Renal pelvis (tissue), 4 donors: ENCODE results near the gene SRP9. TPM values are rescaled to one million over a fixed set of nuclear protein-coding genes. Genes with fewer than 3 reads are reported as not detected.
A peak's percentile ranks its signal among the peaks of the same experiment; 100 is the strongest.
"Not testable (repeated sequence)": the region's sequence is repeated elsewhere in the genome, so short reads cannot be mapped to it uniquely, and the experiment has no call there.

Experiments used
- DNase-seq: peaks from one replicate; pipeline ENCODE4 v3.0.0-alpha.2; 2013
- polyA plus RNA-seq, 3 donors: library from polyadenylated mRNA; unstranded; fragments of 120-200 nt; gene quantifications; one replicate each; pipeline ENCODE4 v1.2.1, GENCODE V29; 2013; ENCODE audit not compliant: insufficient read length in 3 of 3

SRP9 gene
- polyA plus RNA-seq, 3 donors: 389 to 411 (median 389) TPM

- no peak for DNase-seq
These were observed 6.9 kb upstream of the SRP9 start for GRCh38 chr1:225770561-225771248.

DNA sequence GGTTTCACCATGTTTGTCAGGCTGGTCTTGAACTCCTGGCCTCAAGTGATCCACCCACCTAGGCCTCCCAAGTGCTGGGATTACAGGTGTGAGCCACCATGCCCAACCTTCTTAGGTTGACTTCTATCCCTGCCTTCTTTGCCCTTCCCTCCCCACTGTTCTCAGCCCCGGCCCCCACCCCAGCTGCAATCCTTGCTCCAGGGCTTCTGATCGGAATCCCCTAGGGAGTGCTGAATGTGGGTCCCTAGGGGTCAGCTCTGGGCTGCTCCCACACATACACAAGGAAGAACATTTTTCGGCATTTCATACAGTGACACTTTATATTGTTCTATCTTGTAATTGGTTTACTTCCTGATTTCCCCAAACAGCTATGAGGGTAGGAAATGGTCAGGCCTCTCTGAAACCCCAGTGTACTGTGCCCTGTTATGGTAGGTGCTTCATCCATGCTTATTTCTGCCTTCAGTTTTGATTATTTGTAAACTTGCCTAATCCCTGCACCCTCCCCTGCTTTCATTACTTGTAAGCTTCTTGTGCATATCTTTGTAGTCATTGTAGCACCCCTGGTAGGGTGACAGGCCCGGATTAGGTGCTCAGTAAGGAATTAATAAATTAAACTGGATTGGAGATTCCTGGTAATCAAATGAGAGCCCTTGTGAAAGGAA lies 5.8 kb upstream of the SRP9 start:
- no peak for DNase-seq

GRCh38 chr1:225772323-225772768 lies 5.3 kb upstream of the SRP9 start:
- peak; percentile 91 for DNase-seq

GRCh38 chr1:225772848-225773247 lies 4.8 kb upstream of the SRP9 start:
- no peak for DNase-seq

DNA sequence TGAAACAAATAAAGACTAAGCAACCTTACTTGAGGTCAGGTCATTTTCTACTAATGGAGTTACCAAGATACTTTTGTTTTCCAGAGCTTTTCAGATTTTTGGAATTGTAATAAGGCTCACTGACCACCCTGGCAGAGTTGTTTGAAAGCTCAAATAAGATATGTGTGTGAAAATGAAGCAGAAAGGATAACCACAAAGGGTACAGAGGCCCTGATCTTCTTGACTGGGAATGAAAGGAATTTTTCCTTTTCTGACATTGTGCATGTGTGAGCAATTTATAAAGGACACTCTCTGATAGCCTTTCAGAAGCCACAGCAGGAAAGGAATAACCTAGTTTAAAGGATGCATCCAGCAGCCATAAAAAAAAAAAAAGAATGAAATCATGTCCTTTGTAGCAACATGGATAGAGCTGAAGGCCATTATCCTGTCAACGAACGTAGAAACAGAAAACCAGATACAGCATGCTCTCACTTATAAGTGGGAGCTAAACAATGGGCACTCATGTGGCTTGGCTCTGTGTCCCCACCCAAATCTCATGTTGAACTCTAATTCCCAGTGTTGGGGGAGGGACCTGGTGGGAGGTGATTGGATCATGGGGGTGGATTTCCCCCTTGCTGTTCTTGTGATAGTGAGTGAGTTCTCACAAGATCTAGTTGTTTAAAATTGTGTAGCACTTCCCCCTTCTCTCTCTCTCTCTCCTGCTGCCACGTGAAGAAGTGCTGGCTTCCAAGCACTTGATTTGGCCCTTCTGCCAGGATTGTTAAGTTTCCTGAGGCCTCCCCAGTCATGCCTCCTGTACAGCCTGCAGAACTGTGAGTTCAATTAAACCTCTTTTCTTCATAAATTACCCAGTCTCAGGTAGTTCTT lies 3.1 kb upstream of the SRP9 start:
- DNase-seq: no peak

DNA sequence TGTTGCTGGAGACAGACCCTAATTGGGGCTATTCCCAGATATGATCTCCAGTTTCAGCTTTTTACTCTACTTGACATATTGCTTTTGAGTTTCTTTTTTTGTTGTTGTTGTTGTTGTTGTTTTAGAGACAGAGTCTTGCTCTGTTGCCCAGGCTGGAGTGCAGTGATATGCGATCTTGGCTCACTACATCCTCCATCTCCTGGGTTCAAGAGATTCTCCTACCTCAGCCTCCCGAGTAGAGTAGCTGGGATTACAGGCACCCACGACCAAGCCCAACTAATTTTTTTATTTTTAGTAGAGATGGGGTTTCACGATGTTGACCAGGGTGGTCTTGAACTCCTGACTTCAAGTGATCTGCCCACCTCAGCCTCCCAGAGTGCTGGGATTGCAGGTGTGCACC lies 1.3 kb upstream of the SRP9 start:
- DNase-seq: no peak

GRCh38 chr1:225777058-225777582 lies 506 bp upstream of the SRP9 start:
- DNase-seq: no peak

GRCh38 chr1:225778337-225778669 lies 677 bp downstream of the SRP9 start:
- DNase-seq: no peak

DNA sequence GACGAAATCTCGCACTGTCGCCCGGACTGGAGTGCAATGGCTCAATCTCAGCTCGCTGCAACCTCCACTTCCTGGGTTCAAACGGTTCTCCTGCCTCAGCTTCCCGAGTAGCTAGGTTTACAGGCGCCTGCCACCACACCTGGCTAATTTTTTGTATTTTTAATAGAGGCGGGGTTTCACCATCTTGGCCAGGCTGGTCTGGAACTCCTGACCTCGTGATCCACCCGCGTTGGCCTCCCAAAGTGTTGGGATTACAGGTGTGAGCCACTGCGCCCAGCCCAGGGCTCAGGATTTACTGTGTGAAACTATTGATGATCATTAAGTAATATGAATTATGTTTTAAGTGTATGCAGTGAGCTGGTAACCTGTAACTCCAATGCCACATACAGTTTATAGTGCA lies 1.5 kb downstream of the SRP9 start:
- DNase-seq: not testable (repeated sequence)

DNA sequence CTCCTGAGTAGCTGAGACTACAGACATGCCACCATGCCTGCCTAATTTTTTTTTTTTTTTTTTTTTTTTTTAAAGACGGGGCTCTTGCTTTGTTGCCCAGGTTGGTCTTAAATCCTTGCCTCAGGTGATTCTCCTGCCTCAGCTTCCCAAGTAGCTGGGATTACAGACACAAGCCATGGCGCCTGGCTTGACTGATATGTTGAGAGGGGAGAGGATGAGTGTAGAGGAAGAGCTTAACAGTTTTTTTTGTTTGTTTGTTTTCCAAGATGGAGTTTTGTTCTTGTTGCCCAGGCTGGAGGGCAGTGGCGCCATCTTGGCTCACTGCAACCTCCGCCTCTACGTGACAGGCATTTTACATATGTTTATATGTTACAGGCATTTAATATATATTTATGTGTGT lies 2.5 kb downstream of the SRP9 start:
- DNase-seq: no peak

DNA sequence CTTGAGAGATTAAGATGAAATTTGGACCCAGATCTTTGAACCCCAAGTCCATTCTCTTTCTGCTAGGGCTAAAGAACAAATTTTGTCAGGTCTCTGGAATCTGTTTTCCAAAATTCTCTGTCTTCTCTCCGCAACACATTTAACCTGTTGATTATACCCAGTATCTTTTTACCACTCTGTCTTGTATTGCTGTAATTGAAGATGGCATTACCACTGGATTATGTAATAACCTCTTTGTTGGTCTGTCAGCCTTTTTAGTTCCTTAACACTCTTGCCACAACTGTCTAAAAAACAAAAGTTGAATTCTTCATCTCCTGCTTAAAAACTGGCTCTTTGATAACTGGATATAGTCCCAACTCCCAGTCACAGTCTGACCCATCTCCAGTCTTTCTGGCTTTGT lies 3.0 kb downstream of the SRP9 start:
- DNase-seq: no peak

DNA sequence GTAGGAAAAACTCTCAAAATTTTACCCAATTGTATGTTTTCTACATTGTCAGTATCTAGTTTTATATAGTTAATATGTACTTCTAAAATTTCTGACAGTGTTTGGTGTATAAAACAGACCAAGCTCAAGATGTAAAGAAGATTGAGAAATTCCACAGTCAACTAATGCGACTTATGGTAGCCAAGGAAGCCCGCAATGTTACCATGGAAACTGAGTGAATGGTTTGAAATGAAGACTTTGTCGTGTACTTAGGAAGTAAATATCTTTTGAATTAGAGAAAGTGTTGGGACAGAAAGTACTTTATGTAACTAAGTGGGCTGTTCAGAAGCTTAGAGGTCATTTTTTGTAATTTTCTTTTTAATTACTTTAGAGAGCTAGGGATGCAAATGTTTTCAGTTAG lies 11.5 kb downstream of the SRP9 start:
- DNase-seq: not testable (repeated sequence)

DNA sequence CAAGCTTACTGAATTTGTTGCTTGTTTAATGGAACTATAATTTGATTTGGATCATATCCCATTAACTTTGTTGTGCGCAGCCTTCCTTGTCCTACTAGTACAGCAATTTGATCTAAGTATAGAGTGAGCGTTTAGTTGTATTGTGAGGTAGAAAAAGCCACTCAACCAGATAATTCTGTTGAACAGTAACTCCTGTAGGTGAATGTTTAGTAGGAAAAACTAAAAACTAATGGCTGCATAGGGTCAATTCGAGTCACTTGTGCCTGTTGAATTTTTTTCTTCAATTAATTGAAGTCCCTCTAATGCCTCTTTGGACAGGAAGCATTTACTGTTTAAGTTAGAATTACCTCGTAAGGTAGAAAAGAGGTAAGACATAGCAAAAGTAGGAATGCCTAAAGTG lies 17.3 kb downstream of the SRP9 start:
- DNase-seq: no peak

- DNase-seq: not testable (repeated sequence)
These were observed 18.5 kb downstream of the SRP9 start for GRCh38 chr1:225796097-225796496.

GRCh38 chr1:225801146-225801545 lies 23.5 kb downstream of the SRP9 start:
- DNase-seq: not testable (repeated sequence)

- no peak for DNase-seq
These were observed 28.6 kb downstream of the SRP9 start for GRCh38 chr1:225806249-225806648.

DNA sequence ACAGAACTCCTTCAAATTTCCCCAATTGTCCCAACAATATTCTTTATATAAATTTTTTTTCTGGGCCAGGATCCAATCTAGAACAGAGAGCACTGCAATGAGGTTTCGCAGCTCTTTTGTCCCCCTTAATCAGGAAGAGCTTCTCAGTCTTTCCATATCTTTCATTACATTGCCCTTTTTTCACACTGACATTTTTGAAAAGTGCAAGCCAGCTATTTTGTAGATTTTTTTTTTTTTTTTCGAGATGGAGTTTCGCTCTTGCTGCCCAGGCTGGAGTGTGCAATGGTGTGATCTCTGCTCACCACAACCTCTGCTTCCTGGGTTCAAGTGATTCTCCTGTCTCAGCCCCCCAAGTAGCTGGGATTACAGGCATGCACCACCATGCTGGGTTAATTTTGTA lies 29.1 kb downstream of the SRP9 start:
- not testable (repeated sequence) for DNase-seq

DNA sequence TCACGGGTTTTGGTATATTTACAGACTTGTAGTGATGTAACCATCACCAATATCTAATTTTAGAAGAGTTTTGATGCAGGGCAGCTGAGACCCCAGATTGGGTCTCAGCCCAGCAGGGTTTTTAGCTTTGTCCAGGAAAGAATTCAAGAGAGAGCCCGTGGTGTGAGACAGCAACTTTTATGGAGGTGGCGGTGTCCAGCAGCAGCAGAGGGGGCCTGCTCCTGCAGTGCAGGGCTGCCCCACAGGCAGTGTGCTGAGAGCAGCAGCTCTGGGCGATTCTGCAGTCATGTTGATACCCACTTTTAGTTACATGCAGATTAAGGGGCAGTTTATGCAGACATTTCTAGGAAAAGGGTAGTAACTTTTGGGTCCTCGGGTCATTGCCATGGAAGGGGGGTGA lies 30.5 kb downstream of the SRP9 start:
- DNase-seq: no peak

DNA sequence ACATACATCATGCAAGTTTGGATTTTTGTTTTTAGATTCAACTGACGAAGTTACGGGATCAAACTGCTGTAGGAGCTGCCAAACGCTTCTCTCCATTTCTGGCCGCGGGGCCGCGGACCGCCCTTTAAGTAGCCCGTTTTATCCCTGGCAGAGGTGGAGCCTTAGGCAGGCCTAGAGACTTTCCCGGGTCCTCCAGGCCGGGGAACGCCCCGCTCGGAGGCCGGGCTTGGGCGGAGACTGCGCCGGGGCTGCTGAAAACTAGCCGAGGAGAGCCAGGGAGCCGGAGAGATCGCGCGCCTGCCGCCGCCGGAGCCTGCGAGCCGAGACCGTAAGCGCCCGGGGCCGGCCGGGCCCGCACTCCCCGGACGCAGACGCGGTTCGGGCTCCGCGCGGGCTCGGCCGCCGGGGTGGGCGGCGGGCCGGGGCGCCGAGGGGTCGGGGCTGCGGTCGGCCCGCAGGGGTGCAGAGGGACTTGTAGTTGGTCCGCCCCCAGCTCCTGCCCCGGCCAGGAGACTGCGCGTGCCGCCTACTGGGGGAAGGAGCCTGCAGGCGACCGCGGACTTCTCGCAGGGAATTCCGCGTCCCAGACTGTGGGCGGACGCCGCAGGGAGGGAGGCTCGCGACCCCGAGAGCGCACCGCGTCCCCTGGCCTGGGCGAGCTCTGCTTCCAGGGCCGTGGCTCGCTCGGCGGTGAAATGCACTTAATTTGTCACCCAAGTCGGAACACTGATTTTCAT lies 32.4 kb downstream of the SRP9 start, which contains the start of gene EPHX1:
Gene EPHX1 (plus strand): TSS at position 283 of the 737 bp plus-strand sequence. CDS start 18,606 bp downstream, outside the sequence.
- peak; percentile 87 for DNase-seq

GRCh38 chr1:225810579-225811538 lies 33.2 kb downstream of the SRP9 start:
- not testable (repeated sequence) for DNase-seq
